Osteocyte (in vitro differentiated cells): ENCODE measurements around the gene PPFIA1. TPM values are rescaled to one million over a fixed set of nuclear protein-coding genes. Genes with fewer than 3 reads are reported as not detected.

Experiments
- DNase-seq: peaks from one replicate; pipeline ENCODE4 v3.0.0; 2021; ENCODE audit warnings: mixed read lengths; ENCODE audit not compliant: unreplicated experiment; ENCODE audit errors: extremely low spot score
- H3K27ac Mint-ChIP-seq: one replicate; pipeline ENCODE4 v1.8.0; 2021; ENCODE audit warnings: mild to moderate bottlenecking, mixed read lengths; ENCODE audit not compliant: unreplicated experiment
- H3K27me3 Mint-ChIP-seq: one replicate; pipeline ENCODE4 v1.8.0; 2021; ENCODE audit warnings: mixed read lengths; ENCODE audit not compliant: unreplicated experiment
- H3K36me3 Mint-ChIP-seq: one replicate; pipeline ENCODE4 v1.8.0; 2021; ENCODE audit warnings: mixed read lengths; ENCODE audit not compliant: unreplicated experiment
- H3K4me1 Mint-ChIP-seq: one replicate; pipeline ENCODE4 v1.8.0; 2021; ENCODE audit warnings: mixed read lengths; ENCODE audit not compliant: unreplicated experiment
- H3K4me3 Mint-ChIP-seq: one replicate; pipeline ENCODE4 v1.8.0; 2021; ENCODE audit warnings: mild to moderate bottlenecking, moderate library complexity, mixed read lengths; ENCODE audit not compliant: unreplicated experiment
- H3K9me3 Mint-ChIP-seq: one replicate; pipeline ENCODE4 v1.8.0; 2021; ENCODE audit warnings: mixed read lengths; ENCODE audit not compliant: unreplicated experiment
- CTCF ChIP-seq: fragments of 200-600 bp; sonication (generic); IDR thresholded peaks from 2 replicates; pipeline ENCODE4 v1.5.0; 2021; ENCODE audit warnings: antibody characterized with exemption, mild to moderate bottlenecking, moderate library complexity
- total RNA-seq: library from RNA; stranded (reverse); gene quantifications from 2 replicates; pipeline ENCODE4 v1.2.1, GENCODE V29; 2021

The PPFIA1 gene
- total RNA-seq, 1 donor from 2014 or later = 70.4 TPM

GRCh38 chr11:70333261-70333660 is 62.8 kb downstream of the PPFIA1 start:
- no peak for DNase-seq
- no peaks in the 10 kb centered on the region for H3K9me3 Mint-ChIP-seq
- H3K4me1 Mint-ChIP-seq = no peaks in the 10 kb centered on the region
- TF ChIP-seq CTCF = no peak
- no peaks in the 10 kb centered on the region for H3K27me3 Mint-ChIP-seq
- H3K27ac Mint-ChIP-seq = no peak overlapping the region
- no peak overlapping the region for H3K4me3 Mint-ChIP-seq
- peaks cover 62% of the 10 kb centered on the region for H3K36me3 Mint-ChIP-seq

GRCh38 chr11:70334351-70334995 is 64.0 kb downstream of the PPFIA1 start:
- Mint-ChIP-seq H3K9me3 (no peaks in the 10 kb centered on the region), H3K27me3 (no peaks in the 10 kb centered on the region), H3K4me3 (no peak overlapping the region), H3K36me3 (peaks cover 62% of the 10 kb centered on the region), H3K27ac (no peak overlapping the region), H3K4me1 (no peaks in the 10 kb centered on the region)
- no peak for DNase-seq
- TF ChIP-seq CTCF = no peak

GRCh38 chr11:70335511-70335910 is 65.0 kb downstream of the PPFIA1 start:
- no peak for TF ChIP-seq CTCF
- H3K27ac Mint-ChIP-seq = no peak overlapping the region
- no peak for DNase-seq
- H3K4me3 Mint-ChIP-seq = no peak overlapping the region
- H3K27me3 Mint-ChIP-seq = no peaks in the 10 kb centered on the region
- H3K4me1 Mint-ChIP-seq = no peaks in the 10 kb centered on the region
- peaks cover 55% of the 10 kb centered on the region for H3K36me3 Mint-ChIP-seq
- no peaks in the 10 kb centered on the region for H3K9me3 Mint-ChIP-seq

GRCh38 chr11:70338594-70338993 is 68.1 kb downstream of the PPFIA1 start:
- H3K4me1 Mint-ChIP-seq = no peaks in the 10 kb centered on the region
- H3K27ac Mint-ChIP-seq = no peak overlapping the region
- TF ChIP-seq CTCF = no peak
- no peaks in the 10 kb centered on the region for H3K9me3 Mint-ChIP-seq
- peaks cover 55% of the 10 kb centered on the region for H3K36me3 Mint-ChIP-seq
- H3K4me3 Mint-ChIP-seq = no peak overlapping the region
- DNase-seq = no peak
- no peaks in the 10 kb centered on the region for H3K27me3 Mint-ChIP-seq

GRCh38 chr11:70339066-70339465 is 68.6 kb downstream of the PPFIA1 start:
- no peak overlapping the region for H3K27ac Mint-ChIP-seq
- H3K27me3 Mint-ChIP-seq = no peaks in the 10 kb centered on the region
- DNase-seq = no peak
- H3K4me1 Mint-ChIP-seq = no peaks in the 10 kb centered on the region
- TF ChIP-seq CTCF = no peak
- peaks cover 53% of the 10 kb centered on the region for H3K36me3 Mint-ChIP-seq
- no peaks in the 10 kb centered on the region for H3K9me3 Mint-ChIP-seq
- H3K4me3 Mint-ChIP-seq = no peak overlapping the region
